ENCODE data around the gene FAM241B.

Gene FAM241B, protein sequence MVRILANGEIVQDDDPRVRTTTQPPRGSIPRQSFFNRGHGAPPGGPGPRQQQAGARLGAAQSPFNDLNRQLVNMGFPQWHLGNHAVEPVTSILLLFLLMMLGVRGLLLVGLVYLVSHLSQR

GRCh38 chr10:69629897-69630650 is at the start of gene FAM241B:
Gene FAM241B, plus strand, starts transcription at chr10:69630247. Its CDS starts 1,497 bp downstream, at chr10:69631744.
- Histone ChIP-seq H3K4me3 (ENCODE audit: low read depth, low read length) (peak within 1 kb of the TSS; percentile 74), H3K27me3 (ENCODE audit: control insufficient read depth, insufficient read depth, low read length) (peaks cover 47% of the 10 kb centered on the region), H3K9me3 (ENCODE audit: control insufficient read depth, insufficient read depth, low read length) (no peaks in the 10 kb centered on the region), H3K9ac (ENCODE audit: low read depth, low read length) (peak within 1 kb of the TSS; percentile 41), H3K4me1 (ENCODE audit: control insufficient read depth, insufficient read depth, low read length) (peaks cover 3% of the 10 kb centered on the region), H3K36me3 (ENCODE audit: control insufficient read depth, insufficient read depth, low read length) (peaks cover 11% of the 10 kb centered on the region)

- peaks cover 98% of the 10 kb centered on the region for H3K27me3 ChIP-seq (ENCODE audit: control insufficient read depth, insufficient read depth, low read length)
- no peak overlapping the region for H3K4me3 ChIP-seq (ENCODE audit: low read depth, low read length)
- H3K9ac ChIP-seq (ENCODE audit: low read depth, low read length): no peak overlapping the region
- H3K36me3 ChIP-seq (ENCODE audit: control insufficient read depth, insufficient read depth, low read length): no peaks in the 10 kb centered on the region
- no peaks in the 10 kb centered on the region for H3K9me3 ChIP-seq (ENCODE audit: control insufficient read depth, insufficient read depth, low read length)
- H3K4me1 ChIP-seq (ENCODE audit: control insufficient read depth, insufficient read depth, low read length): peaks cover 4% of the 10 kb centered on the region
These were observed 49.6 kb upstream of the FAM241B start for GRCh38 chr10:69580435-69580834.

- no peak overlapping the region for H3K4me3 ChIP-seq (ENCODE audit: low read depth, low read length)
These were observed 46.9 kb upstream of the FAM241B start for GRCh38 chr10:69583106-69583505.

DNA sequence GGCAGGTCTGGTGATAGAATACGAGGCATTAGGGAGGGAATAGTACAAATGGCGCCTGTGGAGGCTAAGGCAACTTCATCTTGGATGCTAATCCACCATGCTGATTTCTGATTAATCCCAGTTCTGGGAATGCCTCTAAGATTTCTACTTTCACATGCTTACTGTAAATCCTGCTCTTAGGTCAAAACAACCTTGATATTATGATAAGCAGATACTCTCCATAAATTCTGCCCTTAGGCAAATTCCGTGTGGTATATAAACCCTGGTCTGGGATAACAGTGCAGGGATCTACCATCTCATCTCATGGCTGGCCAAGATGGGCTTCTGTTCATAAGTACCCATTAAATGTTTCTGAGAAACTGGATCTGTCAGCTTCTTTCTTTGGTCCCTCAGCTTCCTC is 45.4 kb upstream of the FAM241B start:
- Histone ChIP-seq H3K4me1 (ENCODE audit: control insufficient read depth, insufficient read depth, low read length) (peaks cover 3% of the 10 kb centered on the region), H3K9ac (ENCODE audit: low read depth, low read length) (no peak overlapping the region), H3K4me3 (ENCODE audit: low read depth, low read length) (no peak overlapping the region), H3K36me3 (ENCODE audit: control insufficient read depth, insufficient read depth, low read length) (no peaks in the 10 kb centered on the region), H3K27me3 (ENCODE audit: control insufficient read depth, insufficient read depth, low read length) (peaks cover 90% of the 10 kb centered on the region), H3K9me3 (ENCODE audit: control insufficient read depth, insufficient read depth, low read length) (no peaks in the 10 kb centered on the region)

More at GRCh38 chr10:69583106-69583505, 46.9 kb upstream of the FAM241B start:
- Histone ChIP-seq H3K27me3 (ENCODE audit: control insufficient read depth, insufficient read depth, low read length) (peaks cover 97% of the 10 kb centered on the region), H3K9ac (ENCODE audit: low read depth, low read length) (no peak overlapping the region), H3K4me1 (ENCODE audit: control insufficient read depth, insufficient read depth, low read length) (peaks cover 4% of the 10 kb centered on the region), H3K9me3 (ENCODE audit: control insufficient read depth, insufficient read depth, low read length) (no peaks in the 10 kb centered on the region), H3K36me3 (ENCODE audit: control insufficient read depth, insufficient read depth, low read length) (no peaks in the 10 kb centered on the region)

DNA sequence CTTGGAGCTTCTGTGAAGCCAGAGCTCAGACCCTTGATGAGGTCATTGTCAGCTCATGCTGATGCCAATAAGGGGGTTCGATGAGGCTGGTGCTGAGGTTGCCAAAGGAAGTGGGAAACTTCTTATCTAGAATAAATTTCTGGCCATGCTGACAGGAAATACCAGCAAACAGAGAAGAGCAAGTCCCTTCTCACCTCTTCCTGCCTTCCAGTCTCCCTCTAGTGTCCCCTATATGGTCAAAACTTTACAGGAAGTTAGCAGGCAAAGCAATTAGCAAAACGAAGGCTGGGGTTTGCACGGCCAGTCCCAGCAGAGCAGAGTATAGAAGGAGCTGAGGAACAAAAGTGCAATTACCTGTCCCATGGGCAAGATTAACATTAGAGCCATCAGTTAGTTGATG is 41.7 kb upstream of the FAM241B start:
- Histone ChIP-seq H3K4me3 (ENCODE audit: low read depth, low read length) (no peak overlapping the region), H3K4me1 (ENCODE audit: control insufficient read depth, insufficient read depth, low read length) (peaks cover 3% of the 10 kb centered on the region), H3K27me3 (ENCODE audit: control insufficient read depth, insufficient read depth, low read length) (peaks cover 61% of the 10 kb centered on the region), H3K9me3 (ENCODE audit: control insufficient read depth, insufficient read depth, low read length) (no peaks in the 10 kb centered on the region), H3K9ac (ENCODE audit: low read depth, low read length) (no peak overlapping the region), H3K36me3 (ENCODE audit: control insufficient read depth, insufficient read depth, low read length) (no peaks in the 10 kb centered on the region)

GRCh38 chr10:69600761-69601330 is 29.2 kb upstream of the FAM241B start:
- Histone ChIP-seq H3K9ac (ENCODE audit: low read depth, low read length) (no peak overlapping the region), H3K4me3 (ENCODE audit: low read depth, low read length) (no peak overlapping the region), H3K36me3 (ENCODE audit: control insufficient read depth, insufficient read depth, low read length) (no peaks in the 10 kb centered on the region), H3K4me1 (ENCODE audit: control insufficient read depth, insufficient read depth, low read length) (no peaks in the 10 kb centered on the region), H3K27me3 (ENCODE audit: control insufficient read depth, insufficient read depth, low read length) (peaks cover 2% of the 10 kb centered on the region), H3K9me3 (ENCODE audit: control insufficient read depth, insufficient read depth, low read length) (no peaks in the 10 kb centered on the region)

DNA sequence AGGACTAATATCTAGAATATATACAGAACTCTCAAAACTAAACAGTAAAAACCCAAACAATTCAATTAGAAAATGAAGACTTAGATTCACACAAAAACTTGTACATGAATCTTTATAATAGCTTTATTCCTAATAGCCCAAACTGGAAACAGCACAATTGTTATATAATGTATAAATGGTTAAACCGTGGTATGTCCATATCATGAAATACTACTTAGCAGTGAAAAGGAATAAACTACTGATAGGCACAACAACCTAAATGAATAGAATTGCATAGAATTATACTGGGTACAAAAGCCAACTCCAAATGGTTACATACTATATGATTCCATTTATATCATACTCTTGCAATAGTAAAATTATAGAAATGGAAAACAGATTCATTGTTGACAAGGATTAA is 21.0 kb upstream of the FAM241B start:
- Histone ChIP-seq H3K4me3 (ENCODE audit: low read depth, low read length) (no peak overlapping the region), H3K36me3 (ENCODE audit: control insufficient read depth, insufficient read depth, low read length) (no peaks in the 10 kb centered on the region), H3K9ac (ENCODE audit: low read depth, low read length) (no peak overlapping the region), H3K27me3 (ENCODE audit: control insufficient read depth, insufficient read depth, low read length) (peaks cover 3% of the 10 kb centered on the region), H3K4me1 (ENCODE audit: control insufficient read depth, insufficient read depth, low read length) (no peaks in the 10 kb centered on the region), H3K9me3 (ENCODE audit: control insufficient read depth, insufficient read depth, low read length) (no peaks in the 10 kb centered on the region)

DNA sequence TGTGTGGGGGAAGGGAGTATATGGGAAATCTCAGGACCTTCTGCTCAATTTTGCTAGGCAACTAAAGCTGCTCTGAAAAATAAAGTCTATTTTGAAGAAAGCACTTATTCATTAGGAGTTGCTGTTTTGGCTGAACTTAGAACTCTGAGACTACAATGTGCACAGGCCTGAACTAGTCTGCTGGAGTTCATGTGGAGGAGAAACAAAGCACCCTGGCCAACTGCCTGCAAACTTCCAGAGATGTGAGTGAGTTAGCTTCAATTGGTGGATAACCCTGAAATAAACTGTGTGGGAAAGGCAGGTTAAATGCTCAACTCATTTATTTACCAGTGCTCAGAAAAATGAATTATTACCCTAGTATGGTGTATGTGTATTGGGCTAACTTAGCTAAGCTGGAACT is 17.3 kb upstream of the FAM241B start:
- Histone ChIP-seq H3K36me3 (ENCODE audit: control insufficient read depth, insufficient read depth, low read length) (no peaks in the 10 kb centered on the region), H3K9me3 (ENCODE audit: control insufficient read depth, insufficient read depth, low read length) (no peaks in the 10 kb centered on the region), H3K4me3 (ENCODE audit: low read depth, low read length) (no peak overlapping the region), H3K27me3 (ENCODE audit: control insufficient read depth, insufficient read depth, low read length) (peaks cover 3% of the 10 kb centered on the region), H3K4me1 (ENCODE audit: control insufficient read depth, insufficient read depth, low read length) (no peaks in the 10 kb centered on the region), H3K9ac (ENCODE audit: low read depth, low read length) (no peak overlapping the region)

- Histone ChIP-seq H3K4me1 (ENCODE audit: control insufficient read depth, insufficient read depth, low read length) (no peaks in the 10 kb centered on the region), H3K36me3 (ENCODE audit: control insufficient read depth, insufficient read depth, low read length) (no peaks in the 10 kb centered on the region)
These were observed 15.9 kb upstream of the FAM241B start for GRCh38 chr10:69614130-69614529.

DNA sequence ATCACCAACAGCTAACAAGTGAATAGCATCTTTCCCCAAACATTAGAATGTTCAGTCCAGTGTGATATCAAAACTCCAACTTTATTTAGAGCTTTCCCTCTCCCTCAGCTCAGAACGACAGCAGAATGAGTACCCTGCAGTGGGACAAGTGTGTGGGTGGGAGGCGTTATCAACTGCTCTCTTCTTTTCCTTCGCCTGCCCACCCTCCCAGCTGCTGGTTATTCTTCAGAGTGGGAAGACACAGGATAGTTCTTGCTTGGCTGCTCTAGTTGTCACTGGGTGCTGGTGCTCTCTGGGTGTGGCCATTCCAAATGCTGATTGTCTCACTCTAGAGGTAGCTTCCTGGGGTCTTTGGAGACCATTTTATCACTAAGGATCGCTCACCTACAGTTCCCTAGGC is 13.7 kb upstream of the FAM241B start:
- Histone ChIP-seq H3K4me1 (ENCODE audit: control insufficient read depth, insufficient read depth, low read length) (no peaks in the 10 kb centered on the region), H3K27me3 (ENCODE audit: control insufficient read depth, insufficient read depth, low read length) (peaks cover 3% of the 10 kb centered on the region), H3K4me3 (ENCODE audit: low read depth, low read length) (no peak overlapping the region), H3K9me3 (ENCODE audit: control insufficient read depth, insufficient read depth, low read length) (no peaks in the 10 kb centered on the region), H3K36me3 (ENCODE audit: control insufficient read depth, insufficient read depth, low read length) (no peaks in the 10 kb centered on the region), H3K9ac (ENCODE audit: low read depth, low read length) (no peak overlapping the region)

More at GRCh38 chr10:69614130-69614529, 15.9 kb upstream of the FAM241B start:
- Histone ChIP-seq H3K9ac (ENCODE audit: low read depth, low read length) (no peak overlapping the region), H3K9me3 (ENCODE audit: control insufficient read depth, insufficient read depth, low read length) (no peaks in the 10 kb centered on the region), H3K4me3 (ENCODE audit: low read depth, low read length) (no peak overlapping the region), H3K27me3 (ENCODE audit: control insufficient read depth, insufficient read depth, low read length) (peaks cover 3% of the 10 kb centered on the region)

GRCh38 chr10:69618746-69619145 is 11.3 kb upstream of the FAM241B start:
- no peaks in the 10 kb centered on the region for H3K9me3 ChIP-seq (ENCODE audit: control insufficient read depth, insufficient read depth, low read length)
- no peaks in the 10 kb centered on the region for H3K36me3 ChIP-seq (ENCODE audit: control insufficient read depth, insufficient read depth, low read length)
- H3K9ac ChIP-seq (ENCODE audit: low read depth, low read length): no peak overlapping the region
- H3K4me3 ChIP-seq (ENCODE audit: low read depth, low read length): no peak overlapping the region
- H3K4me1 ChIP-seq (ENCODE audit: control insufficient read depth, insufficient read depth, low read length): no peaks in the 10 kb centered on the region
- peaks cover 3% of the 10 kb centered on the region for H3K27me3 ChIP-seq (ENCODE audit: control insufficient read depth, insufficient read depth, low read length)

- H3K4me1 ChIP-seq (ENCODE audit: control insufficient read depth, insufficient read depth, low read length): no peaks in the 10 kb centered on the region
- H3K27me3 ChIP-seq (ENCODE audit: control insufficient read depth, insufficient read depth, low read length): peaks cover 3% of the 10 kb centered on the region
- H3K36me3 ChIP-seq (ENCODE audit: control insufficient read depth, insufficient read depth, low read length): no peaks in the 10 kb centered on the region
- no peak overlapping the region for H3K9ac ChIP-seq (ENCODE audit: low read depth, low read length)
- no peak overlapping the region for H3K4me3 ChIP-seq (ENCODE audit: low read depth, low read length)
- H3K9me3 ChIP-seq (ENCODE audit: control insufficient read depth, insufficient read depth, low read length): no peaks in the 10 kb centered on the region
These were observed 10.4 kb upstream of the FAM241B start for GRCh38 chr10:69619626-69620025.
